Sigmoid colon (tissue), 7 donors: ENCODE data around the gene ADAMTS2. TPM values are rescaled to one million over a fixed set of nuclear protein-coding genes. Genes with fewer than 3 reads are reported as not detected.

Experiments used
- DNase-seq: peaks from one replicate; pipeline ENCODE4 v3.0.0-alpha.2; 2019
- H3K27ac ChIP-seq, 4 donors: fragments of 200-600 bp; sonication (generic); one replicate each; pipeline ENCODE4 v1.5.1; 2016 to 2019; ENCODE audit warnings: mild to moderate bottlenecking in 1 of 4
- H3K27me3 ChIP-seq, 3 donors: fragments of 200-600 bp; sonication (generic); one replicate each; pipeline ENCODE4 v1.5.1; 2019; ENCODE audit warnings: mild to moderate bottlenecking in 1 of 3
- H3K36me3 ChIP-seq, 4 donors: fragments of 200-600 bp; sonication (generic); one replicate each; pipeline ENCODE4 v1.5.1; 2016 to 2019
- H3K4me1 ChIP-seq, 4 donors: fragments of 200-600 bp; sonication (generic); one replicate each; pipeline ENCODE4 v1.5.1; 2017 to 2019
- H3K4me3 ChIP-seq, 4 donors: fragments of 200-600 bp; sonication (generic); one replicate each; pipeline ENCODE4 v1.5.1; 2017 to 2019; ENCODE audit warnings: mild to moderate bottlenecking in 2 of 4, moderate library complexity in 1 of 4
- H3K9me3 ChIP-seq, 4 donors: fragments of 200-600 bp in 3 of 4; sonication (generic) in 3 of 4; one replicate each; pipeline versions ENCODE4 v1.5.1 to v1.6.1; 2013 to 2019
- CTCF ChIP-seq, 4 experiments: fragments of 450-650 bp in 3 of 4; fragments of 200-600 bp in 1 of 4; IDR thresholded peaks; one replicate each; pipeline ENCODE4 v1.5.1; 2016 to 2019; ENCODE audit warnings: antibody characterized with exemption in 4 of 4, mild to moderate bottlenecking in 3 of 4, moderate library complexity in 2 of 4
- EP300 ChIP-seq, 4 donors: sonication (generic); formaldehyde crosslinking; IDR thresholded peaks; one replicate each; pipeline ENCODE4 v1.6.1; 2017; ENCODE audit warnings: antibody characterized with exemption in 4 of 4
- POLR2A ChIP-seq, 2 donors: fragments of 450-650 bp; IDR thresholded peaks; one replicate each; pipeline ENCODE4 v1.6.1; 2016; ENCODE audit warnings: antibody characterized with exemption in 2 of 2, mild to moderate bottlenecking in 2 of 2, moderate library complexity in 2 of 2
- POLR2AphosphoS5 ChIP-seq, 4 donors: sonication (generic); formaldehyde crosslinking; IDR thresholded peaks; one replicate each; pipeline ENCODE4 v1.6.1; 2017; ENCODE audit warnings: antibody characterized with exemption in 4 of 4
- WGBS, 2 donors: extraction: QIAGEN DNeasy Blood & Tissue Kit; methylation state at CpG; one replicate each; pipeline ENCODE4 v1.1.7; 2013; 5-methylcytosine and 5-hydroxymethylcytosine counted together
- intact Hi-C: fragments of 100-400 bp; cut with DNase I; formaldehyde crosslinking; loops from one replicate; pipeline ENCODE4 v1.15.1; 2023
- polyA plus RNA-seq, 3 donors: library from polyadenylated mRNA; stranded (reverse); fragments of 200-250 nt; gene quantifications; one replicate each; pipeline ENCODE4 v1.2.3, GENCODE V29; 2013
- total RNA-seq, 4 donors: library from RNA; depleted of rRNA; stranded (reverse); fragments of >200 nt; gene quantifications; one replicate each; pipeline ENCODE4 v1.1.0, GENCODE V29; 2016
- donor health status: healthy with polysubstance abuse.
- donor health status: Bipolar disorder and iron deficiency.
- donor health status: healthy.

ADAMTS2 gene
- total and polyA plus RNA-seq, 7 donors, result 0.69 to 33.2 (median 9.2) TPM

GRCh38 chr5:179375831-179376365 lies 30.6 kb upstream of the ADAMTS2 start:
- Histone ChIP-seq H3K9me3 (no peaks in the 10 kb centered on the region), H3K27ac (no peak overlapping the region), H3K4me3 (no peak overlapping the region), H3K36me3 (no peaks in the 10 kb centered on the region), H3K4me1 (no peaks in the 10 kb centered on the region), H3K27me3 (no peaks in the 10 kb centered on the region)
- TF ChIP-seq EP300 (IDR thresholded peaks at IDR 0.05), result no peak
- no peak for TF ChIP-seq POLR2AphosphoS5 (IDR thresholded peaks at IDR 0.05)
- no peak for TF ChIP-seq POLR2A (IDR thresholded peaks at IDR 0.05)
- TF ChIP-seq CTCF (IDR thresholded peaks at IDR 0.05), result no peak
- intact Hi-C loops, result no loop called here
- WGBS, 2 donors, result 61 to 73% methylated on average over 2 of the region's 2 CpGs
- peak; percentile 28 for DNase-seq

DNA sequence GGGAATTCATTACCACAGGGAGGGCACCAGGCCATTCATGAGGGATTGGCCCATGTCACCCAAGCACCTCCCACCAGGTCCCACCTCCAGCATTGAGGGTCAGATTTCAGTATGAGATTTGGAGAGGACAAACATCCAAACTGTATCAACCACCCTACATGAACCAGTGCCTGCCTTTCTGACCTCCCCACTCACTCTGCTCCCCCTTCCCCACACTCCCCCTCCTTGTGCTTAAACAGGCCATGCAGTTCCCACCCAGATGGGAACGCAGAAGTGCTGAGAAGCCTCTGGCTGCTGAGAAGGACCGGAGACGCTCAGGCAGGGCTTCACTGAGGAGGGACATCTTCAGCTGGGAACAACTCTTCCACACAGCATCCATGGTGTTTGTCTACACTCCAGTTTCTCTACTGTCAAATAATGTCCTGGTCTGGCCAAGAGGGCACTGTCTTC lies 30.0 kb upstream of the ADAMTS2 start:
- Histone ChIP-seq H3K36me3 (no peaks in the 10 kb centered on the region), H3K4me3 (no peak overlapping the region), H3K4me1 (no peaks in the 10 kb centered on the region), H3K27me3 (no peaks in the 10 kb centered on the region), H3K9me3 (no peaks in the 10 kb centered on the region), H3K27ac (no peak overlapping the region)
- TF ChIP-seq EP300 (IDR thresholded peaks at IDR 0.05) (no peak), CTCF (IDR thresholded peaks at IDR 0.05) (no peak), POLR2A (IDR thresholded peaks at IDR 0.05) (no peak)
- 76 to 77% methylated on average over 3 of the region's 3 CpGs for WGBS, 2 donors
- intact Hi-C loops, result no loop called here
- DNase-seq, result no peak

DNA sequence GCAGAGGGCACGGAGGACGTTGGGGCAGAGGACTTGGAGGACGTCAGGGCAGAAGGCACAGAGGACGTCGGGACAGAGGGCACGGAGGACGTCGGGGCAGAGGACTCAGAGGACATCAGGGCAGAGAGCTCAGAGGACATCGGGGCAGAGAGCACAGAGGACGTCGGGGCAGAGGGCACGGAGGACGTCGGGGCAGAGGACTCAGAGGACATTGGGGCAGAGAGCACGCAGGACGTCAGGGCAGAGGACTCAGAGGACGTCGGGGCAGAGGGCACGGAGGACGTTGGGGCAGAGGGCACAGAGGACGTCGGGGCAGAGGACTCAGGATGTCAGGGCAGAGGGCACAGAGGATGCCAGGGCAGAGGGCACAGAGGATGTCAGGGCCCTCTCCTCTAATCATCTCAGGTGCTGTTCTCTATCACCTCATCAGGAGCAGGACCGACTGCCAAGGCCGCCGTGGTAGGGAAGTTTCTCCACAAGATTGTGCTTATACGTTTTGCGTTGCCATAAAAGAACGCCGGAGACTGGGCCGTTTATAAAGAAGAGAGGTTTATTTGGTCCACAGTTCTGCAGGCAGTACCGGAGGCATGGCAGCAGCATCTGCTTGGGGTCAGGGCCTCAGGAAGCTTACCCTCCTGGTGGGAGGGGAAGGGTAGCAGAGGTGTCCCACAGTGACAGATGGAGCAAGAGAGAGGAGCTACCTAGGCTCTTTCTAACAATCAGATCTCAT lies 29.4 kb upstream of the ADAMTS2 start:
- H3K27ac ChIP-seq, result no peak overlapping the region
- no peaks in the 10 kb centered on the region for H3K27me3 ChIP-seq
- WGBS, 2 donors, result 89% methylated on average over 31 of the region's 31 CpGs
- DNase-seq, result peak; percentile 40
- intact Hi-C loops, result no loop called here
- no peaks in the 10 kb centered on the region for H3K4me1 ChIP-seq
- no peak overlapping the region for H3K4me3 ChIP-seq
- TF ChIP-seq POLR2AphosphoS5 (IDR thresholded peaks at IDR 0.05), result no peak
- TF ChIP-seq EP300 (IDR thresholded peaks at IDR 0.05), result no peak
- no peak for TF ChIP-seq CTCF (IDR thresholded peaks at IDR 0.05)
- TF ChIP-seq POLR2A (IDR thresholded peaks at IDR 0.05), result no peak
- H3K36me3 ChIP-seq, result no peaks in the 10 kb centered on the region
- no peaks in the 10 kb centered on the region for H3K9me3 ChIP-seq

GRCh38 chr5:179373961-179374505 lies 28.8 kb upstream of the ADAMTS2 start:
- no peak overlapping the region for H3K27ac ChIP-seq
- no peaks in the 10 kb centered on the region for H3K27me3 ChIP-seq
- DNase-seq, result peak; percentile 53
- no peaks in the 10 kb centered on the region for H3K9me3 ChIP-seq
- no peaks in the 10 kb centered on the region for H3K36me3 ChIP-seq
- TF ChIP-seq POLR2A (IDR thresholded peaks at IDR 0.05) (no peak), CTCF (IDR thresholded peaks at IDR 0.05) (no peak), POLR2AphosphoS5 (IDR thresholded peaks at IDR 0.05) (no peak), EP300 (IDR thresholded peaks at IDR 0.05) (no peak)
- no peaks in the 10 kb centered on the region for H3K4me1 ChIP-seq
- H3K4me3 ChIP-seq, result no peak overlapping the region
- 79 to 86% methylated on average over 20 of the region's 20 CpGs for WGBS, 2 donors
- intact Hi-C loops, result no loop called here
